Measurements from ENCODE around the gene NEURL4.

The NEURL4 gene

GRCh38 chr17:7295230-7296180 lies 33.6 kb downstream of the NEURL4 start:
- no peak for DNase-seq

DNA sequence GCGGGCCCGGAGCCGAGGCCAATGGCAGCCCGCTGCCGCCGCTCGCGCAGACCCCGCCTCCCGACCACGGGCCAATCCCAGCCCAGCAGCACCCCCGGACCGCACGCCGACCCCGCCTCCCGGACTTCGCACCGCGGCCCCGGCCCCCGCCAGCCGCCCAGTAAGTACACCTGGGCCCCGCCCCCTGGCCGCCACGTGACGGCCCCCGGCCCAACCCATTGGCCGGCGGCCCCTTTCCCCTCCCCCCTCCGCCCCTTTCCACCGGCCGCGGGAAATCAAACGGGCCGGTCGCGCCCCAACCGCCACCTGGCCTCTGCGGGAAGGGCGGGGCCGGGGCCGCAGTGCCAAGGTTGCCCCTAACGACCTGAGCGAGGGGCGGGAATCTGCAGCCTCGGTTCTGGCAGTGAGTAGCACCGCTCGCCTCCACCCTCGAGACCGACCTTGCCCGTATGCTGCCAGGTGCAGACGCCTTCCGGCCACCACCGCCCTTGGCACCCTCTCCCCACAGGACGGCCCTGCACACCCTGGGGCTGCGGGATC lies 34.5 kb downstream of the NEURL4 start, which contains the start of gene YBX2:
TSS of gene YBX2 (minus strand) at position 26 of the 540 bp plus-strand sequence. CDS start 139 bp downstream, outside the sequence.
- DNase-seq, result peak; percentile 56

GRCh38 chr17:7293816-7294613 lies 35.1 kb downstream of the NEURL4 start:
- DNase-seq, result no peak

- no peak for DNase-seq
These were observed 36.0 kb downstream of the NEURL4 start for GRCh38 chr17:7293159-7293558.

- no peak for DNase-seq
These were observed 36.4 kb downstream of the NEURL4 start for GRCh38 chr17:7292729-7293128.

DNA sequence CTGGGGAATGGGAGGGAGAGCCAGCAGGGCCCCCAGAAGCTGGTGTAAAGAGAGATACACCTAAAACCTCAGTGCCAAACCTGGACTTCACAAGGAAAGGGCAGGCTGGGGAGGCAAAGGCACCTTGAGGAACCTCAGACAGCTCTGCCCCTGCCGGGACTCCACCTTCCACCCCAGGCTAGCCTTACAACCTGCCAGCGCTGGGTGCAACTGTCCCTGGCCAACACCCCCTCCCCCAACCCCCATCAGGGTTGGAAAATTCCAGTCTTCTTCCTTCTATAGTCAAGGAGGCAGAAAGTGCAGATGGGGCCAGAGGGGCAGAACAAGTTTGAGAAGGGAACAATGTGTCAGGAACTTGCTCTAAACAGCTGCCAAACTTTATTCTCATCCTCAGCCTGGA lies 36.9 kb downstream of the NEURL4 start:
- DNase-seq, result no peak

DNA sequence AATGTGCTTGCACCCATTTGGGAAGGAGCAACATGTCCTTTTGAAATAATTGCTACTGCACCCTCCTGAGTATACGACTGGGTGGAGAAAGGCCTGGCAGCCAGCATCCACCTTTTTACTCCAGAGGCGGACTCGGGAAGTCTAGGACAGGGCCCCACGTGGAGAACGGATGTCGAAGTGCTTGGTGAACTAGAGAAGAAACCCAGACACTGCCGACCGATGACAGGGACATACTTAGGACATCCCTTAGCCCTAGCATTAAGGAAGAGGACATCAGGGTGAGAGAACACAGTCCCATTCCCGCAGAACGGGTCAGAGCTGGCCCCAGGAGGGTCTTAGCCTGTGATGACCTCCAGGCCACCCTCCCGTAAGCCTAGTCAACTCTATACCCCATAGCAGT lies 38.5 kb downstream of the NEURL4 start:
- no peak for DNase-seq

- no peak for DNase-seq
These were observed 39.0 kb downstream of the NEURL4 start for GRCh38 chr17:7290166-7290565.

- no peak for DNase-seq
These were observed 39.7 kb downstream of the NEURL4 start for GRCh38 chr17:7289256-7290032.

GRCh38 chr17:7285679-7286078 lies 43.5 kb downstream of the NEURL4 start:
- DNase-seq, result no peak

- no peak for DNase-seq
These were observed 44.2 kb downstream of the NEURL4 start for GRCh38 chr17:7284911-7285310.

DNA sequence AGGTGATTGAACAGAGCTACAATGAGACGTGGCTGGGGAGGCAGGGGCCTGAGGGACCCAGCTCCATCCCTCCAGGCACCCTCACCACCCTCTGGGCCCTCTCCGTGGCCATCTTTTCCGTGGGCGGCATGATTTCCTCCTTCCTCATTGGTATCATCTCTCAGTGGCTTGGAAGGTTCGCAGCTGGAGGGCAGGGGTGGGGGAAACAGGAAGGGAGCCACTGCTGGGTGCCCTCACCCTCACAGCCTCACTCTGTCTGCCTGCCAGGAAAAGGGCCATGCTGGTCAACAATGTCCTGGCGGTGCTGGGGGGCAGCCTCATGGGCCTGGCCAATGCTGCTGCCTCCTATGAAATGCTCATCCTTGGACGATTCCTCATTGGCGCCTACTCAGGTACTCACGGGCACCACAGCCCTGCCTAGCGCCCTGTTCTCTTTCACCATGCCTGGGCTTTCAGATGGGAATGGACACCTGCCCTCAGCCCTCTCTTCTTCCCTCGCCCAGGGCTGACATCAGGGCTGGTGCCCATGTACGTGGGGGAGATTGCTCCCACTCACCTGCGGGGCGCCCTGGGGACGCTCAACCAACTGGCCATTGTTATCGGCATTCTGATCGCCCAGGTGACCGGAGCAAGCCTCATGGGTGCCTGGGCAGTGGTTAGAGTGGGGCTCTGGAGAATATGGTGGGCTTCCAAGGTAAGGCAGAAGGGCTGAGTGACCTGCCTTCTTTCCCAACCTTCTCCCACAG lies 45.5 kb downstream of the NEURL4 start:
- DNase-seq, result no peak

DNA sequence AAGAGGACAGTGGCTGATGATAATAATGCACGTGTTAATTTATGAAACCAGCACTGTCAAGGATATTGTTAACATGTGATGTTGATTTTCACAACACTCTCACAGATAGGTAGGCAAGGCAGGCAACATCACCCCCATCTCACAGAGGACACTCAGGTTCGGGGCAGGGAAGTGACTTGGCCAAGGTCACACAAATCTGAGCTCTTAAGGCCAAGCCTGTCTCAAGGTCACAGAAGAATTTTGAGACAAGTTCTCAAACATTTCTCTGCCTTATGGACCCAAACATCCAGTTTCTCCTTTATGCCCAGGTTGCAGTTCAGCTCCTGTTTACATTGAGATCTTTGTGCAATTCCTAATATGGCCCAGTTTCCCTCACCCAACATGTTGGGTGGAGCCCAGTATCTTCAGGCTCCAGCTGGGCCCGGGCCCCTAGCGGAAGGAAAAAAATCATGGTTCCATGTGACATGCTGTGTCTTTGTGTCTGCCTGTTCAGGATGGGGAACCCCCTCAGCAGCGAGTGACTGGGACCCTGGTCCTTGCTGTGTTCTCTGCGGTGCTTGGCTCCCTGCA lies 46.3 kb downstream of the NEURL4 start:
- DNase-seq, result no peak

DNA sequence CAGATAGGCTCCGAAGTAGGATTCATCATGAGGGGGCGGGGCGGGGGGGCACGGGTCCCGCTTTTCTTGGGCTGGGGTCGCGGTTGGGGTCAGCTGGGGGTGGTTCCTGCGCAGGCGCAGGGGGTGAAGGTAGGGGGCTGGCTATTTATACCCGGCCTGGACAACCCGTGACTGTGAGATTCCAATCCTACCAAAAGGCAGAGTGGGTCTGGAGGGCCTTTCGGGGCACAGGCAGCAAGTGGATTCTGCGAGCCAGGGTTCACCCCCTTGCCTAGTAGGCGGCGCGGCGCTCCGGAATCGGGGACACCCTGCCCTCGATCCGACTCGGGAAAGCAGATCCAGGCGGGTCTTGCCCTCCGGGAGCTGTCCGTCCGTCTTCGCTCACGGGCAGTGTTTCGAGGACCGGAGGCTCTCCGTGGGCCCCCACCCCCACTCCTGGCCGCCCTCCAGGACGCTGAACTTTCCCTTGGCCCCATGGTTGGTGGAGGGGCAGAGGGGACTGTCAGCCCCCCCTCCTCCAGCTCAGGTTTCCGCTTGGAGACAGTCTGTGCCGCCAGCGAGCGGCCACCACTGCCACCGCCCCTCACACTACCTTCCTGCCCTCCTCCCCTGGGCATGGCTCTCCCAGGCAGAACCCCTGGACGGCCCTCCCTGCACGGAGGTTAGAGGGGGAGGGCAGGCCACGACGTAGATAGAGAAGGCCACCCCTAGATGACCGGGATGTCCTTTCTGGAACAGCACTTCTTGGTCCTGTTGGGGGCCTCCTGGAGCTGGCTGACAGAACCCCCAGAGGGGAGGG lies 47.0 kb downstream of the NEURL4 start:
- DNase-seq, result no peak

GRCh38 chr17:7281074-7281952 lies 47.8 kb downstream of the NEURL4 start, which contains the start of gene SLC2A4:
Gene SLC2A4 (plus strand): TSS chr17:7281718. CDS start chr17:7281935, 217 bp downstream.
- DNase-seq, result peak; percentile 95

DNA sequence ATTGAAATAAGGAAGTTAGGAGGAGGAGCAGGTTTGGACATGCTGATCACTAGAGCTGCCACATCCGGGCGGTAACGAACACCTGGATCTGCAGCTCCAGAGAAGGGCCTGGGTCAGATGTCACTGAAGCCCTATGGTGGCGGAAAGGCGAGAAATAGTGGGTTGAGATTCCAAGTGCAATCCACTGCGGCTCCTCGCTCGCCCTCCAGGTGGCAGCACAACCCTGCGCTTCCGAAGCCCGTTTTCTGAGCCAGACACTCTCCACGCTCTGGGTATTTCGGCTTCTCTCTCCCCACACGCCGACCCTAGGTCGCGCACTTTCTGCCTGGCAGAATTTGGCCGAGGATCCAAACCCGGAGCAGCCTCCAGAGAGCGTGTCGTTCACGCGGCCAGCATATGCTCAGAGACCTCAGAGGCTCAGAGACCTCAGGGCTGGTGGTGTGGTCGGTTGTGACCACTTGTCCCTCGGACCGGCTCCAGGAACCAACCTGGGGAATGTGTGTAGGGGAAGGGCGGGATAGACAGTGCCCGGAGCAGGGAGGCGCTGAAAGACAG lies 48.5 kb downstream of the NEURL4 start:
- peak; percentile 92 for DNase-seq

DNA sequence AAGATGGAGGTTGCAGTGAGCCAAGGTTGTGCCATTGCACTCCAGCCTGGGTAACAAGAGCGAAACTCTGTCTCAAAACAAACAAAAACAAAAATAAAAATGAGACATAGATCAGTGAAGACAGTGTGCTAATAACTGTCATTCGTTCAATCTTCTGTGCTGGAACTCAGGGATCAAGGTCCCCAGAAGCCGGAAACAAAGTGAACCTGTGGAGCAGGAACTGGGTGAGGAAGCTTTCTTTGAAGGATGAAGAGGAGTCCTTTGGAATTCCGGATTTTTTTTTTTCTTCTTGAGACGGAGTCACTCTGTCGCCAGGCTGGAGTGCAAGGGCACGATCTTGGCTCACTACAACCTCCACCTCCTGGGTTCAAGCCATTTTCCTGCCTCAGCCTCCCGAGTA lies 49.7 kb downstream of the NEURL4 start:
- DNase-seq, result no peak

DNA sequence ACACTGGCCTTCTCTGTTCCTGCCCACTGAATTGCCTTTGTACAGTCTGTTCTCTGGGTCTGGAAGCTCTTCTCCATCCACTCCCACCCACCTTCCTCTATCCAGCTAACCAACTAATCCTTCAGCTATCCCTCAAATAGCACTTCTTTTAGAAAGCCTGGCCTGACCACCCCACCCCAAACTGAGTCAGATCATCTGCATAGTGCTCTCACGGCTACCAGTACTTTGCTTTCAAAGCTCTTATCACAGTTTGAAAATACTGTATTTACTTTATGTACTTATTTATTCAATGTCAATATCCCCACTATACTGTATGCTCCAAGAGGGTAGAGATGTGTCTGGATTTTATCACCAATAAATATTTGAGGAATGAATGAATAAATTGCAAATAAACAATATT lies 62.4 kb downstream of the NEURL4 start:
- DNase-seq, result no peak
